PC-9 (cell line): Measurements from ENCODE around the gene PRRX2.

ENCODE experiments used
- CTCF ChIP-seq: fragments of 200-600 bp; sonication (generic); conservative IDR thresholded peaks from 2 replicates; pipeline ENCODE4 v1.6.1; 2017; ENCODE audit warnings: mixed run types, antibody characterized with exemption, mild to moderate bottlenecking, moderate library complexity
- EZH2 ChIP-seq: fragments of 200-600 bp; sonication (generic); IDR thresholded peaks from 2 replicates; pipeline ENCODE4 v1.8.0; 2017; ENCODE audit warnings: antibody characterized with exemption, low read depth

GRCh38 chr9:129687391-129687790 lies 21.9 kb downstream of the PRRX2 start:
- TF ChIP-seq CTCF (no peak), EZH2 (no peak)
